ENCODE measurements around the gene RNU6-1. TPM values are rescaled to one million over a fixed set of nuclear protein-coding genes. Genes with fewer than 3 reads are reported as not detected.

The RNU6-1 gene
- total RNA-seq, 1 experiment from 2014 or later = not detected

- Histone ChIP-seq H3K27me3 (replicated peaks; ENCODE audit: insufficient read depth, low read depth, low read length, poor library complexity) (no peaks in the 10 kb centered on the region), H3K4me1 (ENCODE audit: insufficient read depth, low read length, poor library complexity, severe bottlenecking) (no peaks in the 10 kb centered on the region), H3K9me3 (ENCODE audit: low read depth, low read length, poor library complexity, severe bottlenecking) (no peaks in the 10 kb centered on the region), H3K27ac (ENCODE audit: low read depth, low read length, poor library complexity, severe bottlenecking) (no peak overlapping the region), H3K4me3 (ENCODE audit: low read depth, low read length, poor library complexity, severe bottlenecking) (no peak overlapping the region), H3K36me3 (ENCODE audit: insufficient read depth, low read length, poor library complexity, severe bottlenecking) (no peaks in the 10 kb centered on the region)
- BruUV-seq (replicated peaks) = no TSS peak
- POLR2A ChIA-PET (ENCODE audit: low non-redundant PET) = no interaction called here
- CTCF ChIA-PET = no interaction called here
- TF ChIP-seq EZH2 (IDR thresholded peaks at IDR 0.05; ENCODE audit: borderline replicate concordance, low read depth, low read length, poor library complexity, severe bottlenecking) (no peak), CTCF (conservative IDR thresholded peaks at IDR 0.05; ENCODE audit: low read depth, low read length) (no peak)
- DNase-seq (ENCODE audit: low spot score) = no peak
- intact Hi-C loops (cut with micrococcal nuclease; ENCODE audit: unreplicated experiment) = loop anchor here (2.0 to 5.0 kb wide), 2 partner anchors 335 to 349 kb away; no protein-coding TSS in a partner anchor
Observed at GRCh38 chr15:67861983-67862382, 22.1 kb upstream of the RNU6-1 start.

GRCh38 chr15:67859331-67859946, 19.6 kb upstream of the RNU6-1 start:
- DNase-seq (ENCODE audit: low spot score) = no peak
- no peak for TF ChIP-seq CTCF (conservative IDR thresholded peaks at IDR 0.05; ENCODE audit: low read depth, low read length)
- no peak for TF ChIP-seq EZH2 (IDR thresholded peaks at IDR 0.05; ENCODE audit: borderline replicate concordance, low read depth, low read length, poor library complexity, severe bottlenecking)
- Histone ChIP-seq H3K27ac (ENCODE audit: low read depth, low read length, poor library complexity, severe bottlenecking) (no peak overlapping the region), H3K27me3 (replicated peaks; ENCODE audit: insufficient read depth, low read depth, low read length, poor library complexity) (no peaks in the 10 kb centered on the region), H3K4me1 (ENCODE audit: insufficient read depth, low read length, poor library complexity, severe bottlenecking) (no peaks in the 10 kb centered on the region), H3K4me3 (ENCODE audit: low read depth, low read length, poor library complexity, severe bottlenecking) (no peak overlapping the region), H3K9me3 (ENCODE audit: low read depth, low read length, poor library complexity, severe bottlenecking) (no peaks in the 10 kb centered on the region), H3K36me3 (ENCODE audit: insufficient read depth, low read length, poor library complexity, severe bottlenecking) (no peaks in the 10 kb centered on the region)
- ChIA-PET POLR2A (ENCODE audit: low non-redundant PET) (no interaction called here), CTCF (no interaction called here)
- intact Hi-C loops (cut with micrococcal nuclease; ENCODE audit: unreplicated experiment) = no loop called here
- BruUV-seq (replicated peaks) = no TSS peak

- no peaks in the 10 kb centered on the region for H3K4me1 ChIP-seq (ENCODE audit: insufficient read depth, low read length, poor library complexity, severe bottlenecking)
- ChIA-PET CTCF (interaction anchor here (0.7 kb wide), 1 partner anchor 44 kb away, joined by 4 read pairs; no protein-coding TSS in a partner anchor), POLR2A (ENCODE audit: low non-redundant PET) (no interaction called here)
- intact Hi-C loops (cut with micrococcal nuclease; ENCODE audit: unreplicated experiment) = no loop called here
- TF ChIP-seq CTCF (conservative IDR thresholded peaks at IDR 0.05; ENCODE audit: low read depth, low read length) (no peak), EZH2 (IDR thresholded peaks at IDR 0.05; ENCODE audit: borderline replicate concordance, low read depth, low read length, poor library complexity, severe bottlenecking) (no peak)
- H3K36me3 ChIP-seq (ENCODE audit: insufficient read depth, low read length, poor library complexity, severe bottlenecking) = no peaks in the 10 kb centered on the region
- no TSS peak for BruUV-seq (replicated peaks)
- no peak overlapping the region for H3K4me3 ChIP-seq (ENCODE audit: low read depth, low read length, poor library complexity, severe bottlenecking)
- DNase-seq (ENCODE audit: low spot score) = no peak
- H3K27ac ChIP-seq (ENCODE audit: low read depth, low read length, poor library complexity, severe bottlenecking) = no peak overlapping the region
- H3K27me3 ChIP-seq (replicated peaks; ENCODE audit: insufficient read depth, low read depth, low read length, poor library complexity) = no peaks in the 10 kb centered on the region
- H3K9me3 ChIP-seq (ENCODE audit: low read depth, low read length, poor library complexity, severe bottlenecking) = no peaks in the 10 kb centered on the region
Observed at GRCh38 chr15:67857220-67857619, 17.4 kb upstream of the RNU6-1 start.

Measured in A673 (cell line).